H1 (cell line): Measurements from ENCODE around the gene BATF2. TPM values are rescaled to one million over a fixed set of nuclear protein-coding genes. Genes with fewer than 3 reads are reported as not detected.

Source experiments
- CTCF ChIA-PET: fragments of 300-600 bp; sonication (Branson Sonifier 250); formaldehyde crosslinking; loops from one replicate; lab custom pipeline; 2021; ENCODE audit not compliant: partially characterized antibody; lab: Charles Lee
- POLR2A ChIA-PET: fragments of 300-600 bp; sonication (Branson Sonifier 250); formaldehyde crosslinking; loops from one replicate; lab custom pipeline; 2021; ENCODE audit warnings: inconsistent platforms; ENCODE audit not compliant: partially characterized antibody; lab: Charles Lee
- DNase-seq, 2 experiments: peaks; one replicate each; pipeline versions ENCODE4 v3.0.0 to v3.0.0-alpha.2; 2010 to 2022; ENCODE audit warnings: low spot score in 2 of 2, low read depth in 1 of 2, mixed read lengths in 1 of 2
- FAIRE-seq: peaks from 2 replicates; lab custom pipeline; 2011; peaks lifted over from hg19 to GRCh38; lab: Jason Lieb, UNC
- H2AFZ ChIP-seq: 2 replicates; pipeline ENCODE4 v1.8.1; 2012; ENCODE audit warnings: low read length, inconsistent platforms
- H2AK5ac ChIP-seq: 2 replicates; pipeline ENCODE4 v1.6.1; 2013; ENCODE audit warnings: low read depth, low read length
- H2BK120ac ChIP-seq: replicated peaks from 2 replicates; pipeline ENCODE3; 2013; ENCODE audit warnings: low read depth, low read length, inconsistent platforms
- H2BK12ac ChIP-seq: 2 replicates; pipeline ENCODE4 v1.6.1; 2013; ENCODE audit warnings: low read depth, low read length
- H2BK15ac ChIP-seq: 2 replicates; pipeline ENCODE4 v1.6.1; 2013; ENCODE audit warnings: low read length
- H2BK20ac ChIP-seq: 2 replicates; pipeline ENCODE4 v1.6.1; 2013; ENCODE audit warnings: low read length
- H2BK5ac ChIP-seq: 2 replicates; pipeline ENCODE4 v1.6.1; 2013; ENCODE audit warnings: low read depth, low read length
- H3K14ac ChIP-seq: 2 replicates; pipeline ENCODE4 v1.6.1; 2013; ENCODE audit warnings: inconsistent platforms; ENCODE audit not compliant: insufficient read length
- H3K18ac ChIP-seq: 2 replicates; pipeline ENCODE4 v1.6.1; 2013; ENCODE audit warnings: low read length; ENCODE audit errors: extremely low read depth
- H3K23ac ChIP-seq: 2 replicates; pipeline ENCODE4 v1.6.1; 2013; ENCODE audit warnings: inconsistent platforms; ENCODE audit not compliant: insufficient read length
- H3K23me2 ChIP-seq: 2 replicates; pipeline ENCODE4 v1.6.1; 2013; ENCODE audit warnings: low read depth, low read length
- H3K27ac ChIP-seq: 2 replicates; pipeline ENCODE4 v1.6.1; 2011; ENCODE audit warnings: low read depth, low read length, inconsistent platforms
- H3K27me3 ChIP-seq, 4 experiments: replicated peaks in 1 of 4; 1 replicate in 1 of 4; 2 replicates in 3 of 4; pipeline versions ENCODE4 v1.6.1 to v1.8.1; 2011 to 2013; ENCODE audit warnings: low read length in 3 of 4, mild to moderate bottlenecking in 3 of 4, inconsistent platforms in 2 of 4, mixed read lengths in 2 of 4, moderate library complexity in 1 of 4; ENCODE audit not compliant: control insufficient read depth in 3 of 4, insufficient read depth in 3 of 4; ENCODE audit errors: extremely low read depth in 1 of 4
- H3K36me3 ChIP-seq, 4 experiments: 2 replicates each; pipeline versions ENCODE4 v1.6.1 to v1.8.1; 2011 to 2013; ENCODE audit warnings: mild to moderate bottlenecking in 4 of 4, low read length in 3 of 4, moderate library complexity in 2 of 4, control low read depth in 1 of 4, inconsistent platforms in 1 of 4; ENCODE audit not compliant: insufficient read depth in 4 of 4, control insufficient read depth in 2 of 4
- H3K4ac ChIP-seq: replicated peaks from 2 replicates; pipeline ENCODE3; 2013; ENCODE audit warnings: low read length, low read depth, mixed read lengths, inconsistent platforms; ENCODE audit not compliant: insufficient read length
- H3K4me1 ChIP-seq, 4 experiments: replicated peaks in 1 of 4; 1 replicate in 1 of 4; 2 replicates in 3 of 4; pipeline versions ENCODE4 v1.6.1 to v1.8.1; 2011 to 2013; ENCODE audit warnings: low read length in 3 of 4, inconsistent platforms in 2 of 4, mixed read lengths in 1 of 4; ENCODE audit not compliant: insufficient read depth in 4 of 4, control insufficient read depth in 3 of 4
- H3K4me2 ChIP-seq, 2 experiments: 2 replicates each; pipeline versions ENCODE4 v1.6.1 to v1.8.1; 2011 to 2013; ENCODE audit warnings: low read depth in 2 of 2, low read length in 2 of 2, control low read depth in 1 of 2, inconsistent platforms in 1 of 2, mild to moderate bottlenecking in 1 of 2; ENCODE audit not compliant: insufficient read depth in 1 of 2
- H3K4me3 ChIP-seq, 4 experiments: fragments of 200-600, 300-600 bp in 1 of 4; sonication (generic), shearing (Covaris generic), sonication (Bioruptor Twin) in 1 of 4; 2 replicates each; pipeline versions ENCODE4 v1.5.1 to v1.8.1; 2011 to 2016; ENCODE audit warnings: low read length in 4 of 4, low read depth in 3 of 4, control low read depth in 2 of 4, inconsistent platforms in 2 of 4, mild to moderate bottlenecking in 2 of 4, mixed read lengths in 1 of 4, moderate library complexity in 1 of 4; ENCODE audit not compliant: insufficient read depth in 2 of 4; ENCODE audit errors: extremely low read depth in 1 of 4
- H3K56ac ChIP-seq: replicated peaks from 2 replicates; pipeline ENCODE3; 2013; ENCODE audit warnings: low read depth, mild to moderate bottlenecking, mixed read lengths, low read length, inconsistent platforms; ENCODE audit not compliant: insufficient read length
- H3K79me1 ChIP-seq: 2 replicates; pipeline ENCODE4 v1.6.1; 2013; ENCODE audit warnings: low read depth, low read length, control low read depth
- H3K79me2 ChIP-seq, 2 experiments: 2 replicates each; pipeline versions ENCODE4 v1.6.1 to v1.8.1; 2012 to 2013; ENCODE audit warnings: low read length in 2 of 2, mild to moderate bottlenecking in 2 of 2, inconsistent platforms in 1 of 2; ENCODE audit not compliant: insufficient read depth in 2 of 2, control insufficient read depth in 1 of 2
- H3K9ac ChIP-seq, 4 experiments: replicated peaks in 1 of 4; 1 replicate in 1 of 4; 2 replicates in 3 of 4; pipeline versions ENCODE4 v1.6.1 to v1.8.1; 2011 to 2013; ENCODE audit warnings: low read depth in 3 of 4, low read length in 3 of 4, control low read depth in 2 of 4, mild to moderate bottlenecking in 2 of 4, moderate library complexity in 2 of 4, inconsistent platforms in 1 of 4; ENCODE audit errors: extremely low read depth in 1 of 4
- H3K9me3 ChIP-seq, 2 experiments: 2 replicates each; pipeline versions ENCODE4 v1.6.1 to v1.8.1; 2012 to 2013; ENCODE audit warnings: mild to moderate bottlenecking in 2 of 2, moderate library complexity in 2 of 2, control low read depth in 1 of 2, inconsistent platforms in 1 of 2, low read depth in 1 of 2, low read length in 1 of 2, mixed read lengths in 1 of 2; ENCODE audit not compliant: insufficient read depth in 2 of 2
- H4K20me1 ChIP-seq, 2 experiments: replicated peaks in 1 of 2; 2 replicates each; pipeline versions ENCODE3 to v1.8.1; 2011 to 2013; ENCODE audit warnings: inconsistent platforms in 2 of 2, low read length in 2 of 2, mild to moderate bottlenecking in 1 of 2; ENCODE audit not compliant: insufficient read depth in 2 of 2, control insufficient read depth in 1 of 2
- H4K5ac ChIP-seq: 2 replicates; pipeline ENCODE4 v1.6.1; 2013; ENCODE audit warnings: low read length, low read depth, mixed read lengths, inconsistent platforms; ENCODE audit not compliant: insufficient read length
- H4K8ac ChIP-seq: 2 replicates; pipeline ENCODE4 v1.8.0; 2013; ENCODE audit warnings: mild to moderate bottlenecking, moderate library complexity, low read length, inconsistent platforms; ENCODE audit not compliant: insufficient read depth; ENCODE audit errors: extremely low read depth
- H4K91ac ChIP-seq: replicated peaks from 2 replicates; pipeline ENCODE3; 2013; ENCODE audit warnings: low read length, mixed read lengths, inconsistent platforms; ENCODE audit not compliant: insufficient read length
- BCL11A ChIP-seq, 2 experiments: IDR thresholded peaks; one replicate each; pipeline ENCODE4 v1.6.1; 2011; ENCODE audit warnings: low read depth in 2 of 2, low read length in 2 of 2, mild to moderate bottlenecking in 2 of 2
- KDM1A ChIP-seq: fragments of 200-600, 300-600 bp; sonication (generic); IDR thresholded peaks from 2 replicates; pipeline ENCODE4 v1.7.1; 2016; ENCODE audit warnings: mild to moderate bottlenecking, low read length, borderline replicate concordance
- KDM4A ChIP-seq: IDR thresholded peaks from one replicate; pipeline ENCODE4 v1.7.1; 2012; ENCODE audit warnings: low read depth, mild to moderate bottlenecking, moderate library complexity, low read length, inconsistent platforms; ENCODE audit not compliant: severe bottlenecking
- MAFK ChIP-seq: IDR thresholded peaks from 2 replicates; pipeline ENCODE4 v1.6.1; 2012; ENCODE audit warnings: low read depth, mild to moderate bottlenecking, improper control_type of control experiment, low read length
- NANOG ChIP-seq: IDR thresholded peaks from 2 replicates; pipeline ENCODE4 v1.6.1; 2011; ENCODE audit warnings: low read length, low read depth, mild to moderate bottlenecking, inconsistent platforms; ENCODE audit not compliant: insufficient read depth, poor library complexity, severe bottlenecking
- NRF1 ChIP-seq: IDR thresholded peaks from 2 replicates; pipeline ENCODE4 v1.6.1; 2011; ENCODE audit warnings: mild to moderate bottlenecking, low read depth, low read length, improper control_type of control experiment
- POLR2AphosphoS5 ChIP-seq: IDR thresholded peaks from 2 replicates; pipeline ENCODE4 v1.6.1; 2011; ENCODE audit warnings: low read depth, low read length
- POU5F1 ChIP-seq: IDR thresholded peaks from 2 replicates; pipeline ENCODE4 v1.6.1; 2011; ENCODE audit warnings: low read depth, mild to moderate bottlenecking, low read length, moderate library complexity
- RBBP5 ChIP-seq: IDR thresholded peaks from 2 replicates; pipeline ENCODE4 v1.7.1; 2012; ENCODE audit warnings: low read depth, mild to moderate bottlenecking, inconsistent platforms, low read length, moderate library complexity, borderline replicate concordance
- SIX5 ChIP-seq: IDR thresholded peaks from 2 replicates; pipeline ENCODE4 v1.6.1; 2011; ENCODE audit warnings: mild to moderate bottlenecking, low read depth, low read length
- SRF ChIP-seq: IDR thresholded peaks from 2 replicates; pipeline ENCODE4 v1.6.1; 2011; ENCODE audit warnings: mild to moderate bottlenecking, low read depth, low read length, moderate library complexity
- SUZ12 ChIP-seq: fragments of 200-600 bp; sonication (generic); IDR thresholded peaks from 2 replicates; pipeline ENCODE4 v1.6.1; 2012; ENCODE audit warnings: mild to moderate bottlenecking, inconsistent platforms, low read length, moderate library complexity, mixed read lengths
- TBP ChIP-seq: IDR thresholded peaks from 2 replicates; pipeline ENCODE4 v1.6.1; 2011; ENCODE audit warnings: low read depth, low read length, improper control_type of control experiment
- WGBS, 2 experiments: shearing (Covaris generic) in 1 of 2; methylation state at CpG; one replicate each; pipeline versions ENCODE4 v1.1.6 to v1.1.7; 2013 to 2015; ENCODE audit warnings: low lambda C conversion rate in 2 of 2, mixed read lengths in 2 of 2, inconsistent platforms in 1 of 2, low coverage in 1 of 2, missing lambda C conversion rate in 1 of 2; ENCODE audit not compliant: insufficient replicate concordance in 2 of 2, insufficient coverage in 1 of 2, insufficient read length in 1 of 2; ENCODE audit errors: extremely low coverage in 1 of 2, missing lambda C conversion rate in 1 of 2; 5-methylcytosine and 5-hydroxymethylcytosine counted together
- polyA plus RNA-seq, 7 experiments: library from polyadenylated mRNA; depleted of rRNA in 3 of 7; stranded (reverse) in 5 of 7; unstranded in 2 of 7; fragments of >200 nt in 5 of 7; fragments of 200-250 nt in 2 of 7; gene quantifications; 1 replicate in 5 of 7; 2 replicates in 1 of 7; 4 replicates in 1 of 7; pipeline versions ENCODE4 v1.2.1 to v1.2.3, GENCODE V29; 2011 to 2013; ENCODE audit warnings: missing spikeins in 2 of 7, mixed read lengths in 2 of 7
- total RNA-seq: library from RNA; stranded (reverse); fragmentation: NEBNext Ultra II Directional; extraction: Animal tissue kit (Norgen Biotek cat#: 25700); gene quantifications from 2 replicates; pipeline ENCODE4 v1.2.1, GENCODE V29; 2021

Gene BATF2
- total and polyA plus RNA-seq, 2 of the 8 experiments (the other 6 are each of a cell fraction or from before 2014, with no cell fraction given): 1.4 to 3.1 TPM

DNA sequence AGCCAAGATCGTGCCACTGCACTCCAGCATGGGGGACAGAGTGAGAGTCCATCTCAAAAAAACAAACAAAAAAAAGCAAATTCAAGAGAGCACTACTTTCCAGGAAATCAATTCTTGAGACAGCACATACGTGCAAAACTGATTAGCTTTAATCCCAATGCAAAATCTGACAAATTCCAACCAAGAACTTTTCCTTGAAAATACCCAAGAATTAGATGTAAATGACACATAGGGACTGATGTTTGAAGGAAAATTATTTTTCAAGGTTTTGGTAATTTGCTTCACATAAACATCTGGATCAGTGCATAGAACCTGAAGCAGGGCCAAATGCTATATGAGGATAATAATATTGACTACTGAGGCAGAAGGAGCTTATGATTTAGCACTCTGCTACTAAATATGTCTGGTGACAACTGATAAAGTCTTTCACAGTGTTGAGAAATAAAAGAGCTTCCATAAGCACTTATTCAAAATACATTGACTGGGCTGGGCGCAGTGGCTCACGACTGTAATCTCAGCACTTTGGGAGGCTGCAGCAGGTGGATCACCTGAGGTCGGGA is 33.6 kb downstream of the BATF2 start:
- CTCF ChIA-PET: interaction anchor here (0.6 to 2.1 kb wide), 6 partner anchors 9 to 572 kb away, joined by 3 to 7 read pairs (median 4); partner anchors contain the start of gene BATF2
- no peaks in the 10 kb centered on the region for H3K79me1 ChIP-seq

More for the DNA sequence above, 33.6 kb downstream of the BATF2 start:
- 95% methylated on average over 5 of the region's 5 CpGs; no CpG with 5 or more reads in 1 of the 2 experiments for WGBS, 2 experiments
- Histone ChIP-seq H4K20me1 (no peaks in the 10 kb centered on the region), H2AFZ (no peak overlapping the region), H3K4me3 (no peak overlapping the region), H3K79me2 (no peaks in the 10 kb centered on the region), H3K27ac (no peak overlapping the region), H4K5ac (no peak overlapping the region), H2BK120ac (no peak overlapping the region), H3K9me3 (no peaks in the 10 kb centered on the region), H3K27me3 (no peaks in the 10 kb centered on the region), H3K36me3 (no peaks in the 10 kb centered on the region), H3K4ac (no peak overlapping the region), H3K14ac (no peak overlapping the region), H2BK15ac (no peak overlapping the region), H2BK12ac (no peak overlapping the region), H3K4me2 (no peak overlapping the region), H3K18ac (no peak overlapping the region), H2BK20ac (no peak overlapping the region), H3K4me1 (no peaks in the 10 kb centered on the region), H3K56ac (no peak overlapping the region), H3K23ac (no peak overlapping the region), H2BK5ac (no peak overlapping the region), H3K23me2 (no peaks in the 10 kb centered on the region), H3K9ac (no peak overlapping the region), H4K91ac (no peak overlapping the region), H2AK5ac (no peak overlapping the region), H4K8ac (no peak overlapping the region)
- FAIRE-seq (no peak), DNase-seq (no peak)
- POLR2A ChIA-PET: interaction anchor here (0.6 to 1.5 kb wide), 3 partner anchors 13 to 234 kb away, joined by 3 to 4 read pairs (median 3); partner anchors contain the start of gene ATG2A
- no peak for TF ChIP-seq NANOG
- no peak for TF ChIP-seq RBBP5
- TF ChIP-seq TBP: no peak
- TF ChIP-seq POU5F1: no peak
- no peak for TF ChIP-seq NRF1
- no peak for TF ChIP-seq KDM1A
- no peak for TF ChIP-seq BCL11A (IDR thresholded peaks at IDR 0.05; ENCODE audit: low read depth in 2 of 2, low read length in 2 of 2)
- no peak for TF ChIP-seq MAFK
- TF ChIP-seq POLR2AphosphoS5: no peak
- TF ChIP-seq KDM4A: no peak
- TF ChIP-seq SRF: no peak
- no peak for TF ChIP-seq SIX5
- no peak for TF ChIP-seq SUZ12
